HFFc6 (cell line): Measurements from ENCODE around the gene GALNTL6. TPM values are rescaled to one million over a fixed set of nuclear protein-coding genes. Genes with fewer than 3 reads are reported as not detected.

Experiments
- DNase-seq: peaks from one replicate; pipeline ENCODE4 v3.0.0-alpha.2; 2018
- H3K27ac Mint-ChIP-seq: 2 replicates; pipeline ENCODE4 v1.8.0; 2020; ENCODE audit warnings: mild to moderate bottlenecking, mixed read lengths
- H3K27me3 Mint-ChIP-seq: 2 replicates; pipeline ENCODE4 v1.8.0; 2021; ENCODE audit warnings: mild to moderate bottlenecking, moderate library complexity, mixed read lengths; ENCODE audit not compliant: insufficient read depth
- H3K36me3 Mint-ChIP-seq: 2 replicates; pipeline ENCODE4 v1.8.0; 2021; ENCODE audit warnings: low read depth, mixed read lengths
- H3K4me1 Mint-ChIP-seq: 2 replicates; pipeline ENCODE4 v1.8.0; 2020; ENCODE audit warnings: low read depth, mixed read lengths
- H3K4me3 Mint-ChIP-seq: 2 replicates; pipeline ENCODE4 v1.8.0; 2020; ENCODE audit warnings: mild to moderate bottlenecking, moderate library complexity, mixed read lengths
- H3K9me3 Mint-ChIP-seq: 2 replicates; pipeline ENCODE4 v1.8.0; 2020; ENCODE audit warnings: mild to moderate bottlenecking, mixed read lengths
- total RNA-seq, 6 experiments: library from RNA; stranded (reverse); fragmentation: NEBNext Ultra II Directional; extraction: Animal tissue kit (Norgen Biotek cat#: 25700); gene quantifications; 2 replicates in 1 of 6; 3 replicates in 5 of 6; pipeline ENCODE4 v1.2.3, GENCODE V29; 2021
- TF ChIP-seq, protein P1 (sequence below): fragments of 200-600 bp; sonication (generic); IDR thresholded peaks from 2 replicates; pipeline ENCODE4 v1.5.0; 2021; ENCODE audit warnings: antibody characterized with exemption, mild to moderate bottlenecking

Gene GALNTL6
- total RNA-seq, 6 experiments from 2014 or later: 0.07 TPM; not detected in 5

DNA sequence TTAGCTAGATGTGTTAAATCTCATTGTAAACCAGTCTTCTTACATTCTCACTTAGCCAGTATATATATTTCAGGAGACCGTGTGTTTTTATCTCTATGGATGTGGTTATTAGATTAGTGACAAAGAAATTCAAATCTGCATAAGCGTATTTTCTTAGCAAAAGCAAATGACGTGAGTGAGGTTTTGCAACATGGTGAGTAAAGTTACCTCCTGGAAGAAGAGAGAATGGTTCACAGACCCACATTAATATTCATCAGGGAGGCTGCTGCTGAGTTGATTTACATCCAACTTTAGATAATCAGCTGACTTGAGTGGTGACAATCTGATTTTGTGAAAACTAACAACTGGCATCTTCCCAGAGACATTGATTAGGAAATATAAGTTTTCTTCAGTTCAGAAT is 765.5 kb downstream of the GALNTL6 start:
- peaks cover 1% of the 10 kb centered on the region; the same call in 1 of the 2 replicates for H3K27me3 Mint-ChIP-seq
- no peak for DNase-seq
- TF ChIP-seq, protein P1, sequence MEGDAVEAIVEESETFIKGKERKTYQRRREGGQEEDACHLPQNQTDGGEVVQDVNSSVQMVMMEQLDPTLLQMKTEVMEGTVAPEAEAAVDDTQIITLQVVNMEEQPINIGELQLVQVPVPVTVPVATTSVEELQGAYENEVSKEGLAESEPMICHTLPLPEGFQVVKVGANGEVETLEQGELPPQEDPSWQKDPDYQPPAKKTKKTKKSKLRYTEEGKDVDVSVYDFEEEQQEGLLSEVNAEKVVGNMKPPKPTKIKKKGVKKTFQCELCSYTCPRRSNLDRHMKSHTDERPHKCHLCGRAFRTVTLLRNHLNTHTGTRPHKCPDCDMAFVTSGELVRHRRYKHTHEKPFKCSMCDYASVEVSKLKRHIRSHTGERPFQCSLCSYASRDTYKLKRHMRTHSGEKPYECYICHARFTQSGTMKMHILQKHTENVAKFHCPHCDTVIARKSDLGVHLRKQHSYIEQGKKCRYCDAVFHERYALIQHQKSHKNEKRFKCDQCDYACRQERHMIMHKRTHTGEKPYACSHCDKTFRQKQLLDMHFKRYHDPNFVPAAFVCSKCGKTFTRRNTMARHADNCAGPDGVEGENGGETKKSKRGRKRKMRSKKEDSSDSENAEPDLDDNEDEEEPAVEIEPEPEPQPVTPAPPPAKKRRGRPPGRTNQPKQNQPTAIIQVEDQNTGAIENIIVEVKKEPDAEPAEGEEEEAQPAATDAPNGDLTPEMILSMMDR: no peak
- no peak overlapping the region for H3K4me3 Mint-ChIP-seq
- peaks cover 45% of the 10 kb centered on the region for H3K9me3 Mint-ChIP-seq
- H3K27ac Mint-ChIP-seq: no peak overlapping the region
- no peaks in the 10 kb centered on the region; the same call in 1 of the 2 replicates for H3K36me3 Mint-ChIP-seq
- no peaks in the 10 kb centered on the region for H3K4me1 Mint-ChIP-seq

DNA sequence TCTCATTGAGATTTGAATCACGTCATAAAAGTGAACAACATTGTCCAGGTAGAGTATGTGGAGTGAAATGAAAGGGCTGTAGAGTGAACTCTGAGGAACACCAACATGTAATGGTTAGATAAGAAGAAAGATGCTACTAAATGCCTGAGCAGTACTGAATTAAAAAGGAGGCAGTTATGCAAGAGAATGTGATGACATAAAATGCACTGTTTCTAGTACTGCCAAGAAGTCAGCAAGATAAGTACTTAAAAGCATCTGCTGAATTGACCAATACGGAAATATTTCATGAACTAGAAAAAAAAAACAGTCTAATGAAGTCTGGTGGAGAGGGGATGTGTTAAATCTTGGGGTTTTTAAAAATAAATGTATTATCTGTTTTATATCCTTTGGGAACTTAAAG is 771.6 kb downstream of the GALNTL6 start:
- Mint-ChIP-seq H3K36me3 (no peaks in the 10 kb centered on the region; the same call in 1 of the 2 replicates), H3K27me3 (no peaks in the 10 kb centered on the region), H3K9me3 (peaks cover 56% of the 10 kb centered on the region), H3K4me3 (no peak overlapping the region), H3K27ac (no peak overlapping the region), H3K4me1 (no peaks in the 10 kb centered on the region)
- no peak for DNase-seq
- TF ChIP-seq, protein P1: no peak

DNA sequence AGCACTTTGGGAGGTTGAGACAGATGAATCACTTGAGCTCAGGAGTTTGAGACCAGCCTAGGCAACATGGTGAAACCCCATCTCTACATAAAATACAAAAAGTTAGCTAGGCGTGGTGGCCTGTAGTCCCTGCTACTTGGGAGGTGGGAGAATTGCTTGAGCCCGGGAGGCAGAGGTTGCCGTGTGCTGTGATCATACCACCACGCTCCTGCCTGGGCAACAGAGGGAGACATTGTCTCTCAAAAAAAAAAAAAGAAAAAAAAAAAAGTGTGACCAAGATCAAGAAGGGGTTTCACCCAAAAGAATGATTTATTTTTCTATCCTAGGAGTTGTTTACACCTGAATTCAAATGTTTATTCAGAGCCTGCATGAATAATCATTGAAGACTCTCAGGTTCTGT is 783.0 kb downstream of the GALNTL6 start:
- Mint-ChIP-seq H3K27ac (no peak overlapping the region), H3K4me3 (no peak overlapping the region), H3K4me1 (no peaks in the 10 kb centered on the region), H3K9me3 (peaks cover 31% of the 10 kb centered on the region), H3K36me3 (no peaks in the 10 kb centered on the region), H3K27me3 (no peaks in the 10 kb centered on the region; the same call in 1 of the 2 replicates)
- TF ChIP-seq, protein P1: no peak
- no peak for DNase-seq

DNA sequence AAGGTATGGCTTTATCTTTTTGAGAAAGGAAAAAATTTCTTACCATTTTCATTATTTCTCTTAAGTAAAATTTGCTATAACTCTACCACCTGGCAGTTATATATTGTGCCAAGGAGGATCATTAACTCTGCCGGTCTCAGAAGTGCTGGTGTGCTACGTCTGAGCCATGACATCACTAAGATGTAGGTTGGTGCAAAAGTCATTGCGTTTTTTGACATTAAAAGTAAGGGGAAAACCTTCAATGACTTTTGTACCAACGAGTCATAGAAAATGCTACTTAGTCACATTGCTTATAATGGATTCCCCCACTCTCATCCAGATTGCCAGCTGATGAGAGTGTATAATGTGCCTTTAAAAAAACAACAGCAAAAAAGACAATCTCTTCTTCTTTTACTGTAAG is 786.4 kb downstream of the GALNTL6 start:
- no peak for DNase-seq
- H3K9me3 Mint-ChIP-seq: peaks cover 19% of the 10 kb centered on the region
- no peak overlapping the region for H3K4me3 Mint-ChIP-seq
- no peaks in the 10 kb centered on the region for H3K36me3 Mint-ChIP-seq
- H3K27me3 Mint-ChIP-seq: no peaks in the 10 kb centered on the region; the same call in 1 of the 2 replicates
- TF ChIP-seq, protein P1: no peak
- no peak overlapping the region for H3K27ac Mint-ChIP-seq
- H3K4me1 Mint-ChIP-seq: no peaks in the 10 kb centered on the region

DNA sequence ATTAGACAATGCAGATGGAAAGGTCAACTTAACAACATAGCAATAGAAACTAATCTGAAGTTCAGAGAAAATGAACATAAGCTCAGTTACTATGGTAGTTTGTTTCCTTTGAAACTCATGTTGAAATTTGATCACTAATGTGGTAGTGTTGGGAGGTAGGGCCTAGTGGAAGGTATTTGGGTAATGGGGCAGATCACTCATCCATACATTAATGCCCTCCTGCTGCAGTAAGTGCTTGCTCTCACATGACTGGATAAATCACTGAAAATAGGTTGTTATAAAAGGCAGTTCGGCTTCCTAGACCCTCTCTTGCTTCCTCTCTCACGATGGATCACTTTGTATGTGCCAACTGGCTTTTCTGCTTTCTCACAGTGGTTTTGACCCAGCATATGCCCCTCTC is 788.0 kb downstream of the GALNTL6 start:
- H3K4me1 Mint-ChIP-seq: no peaks in the 10 kb centered on the region
- peaks cover 19% of the 10 kb centered on the region for H3K9me3 Mint-ChIP-seq
- H3K27ac Mint-ChIP-seq: no peak overlapping the region
- no peaks in the 10 kb centered on the region; the same call in none of the 2 replicates for H3K27me3 Mint-ChIP-seq
- H3K36me3 Mint-ChIP-seq: no peaks in the 10 kb centered on the region
- TF ChIP-seq, protein P1: no peak
- no peak for DNase-seq
- H3K4me3 Mint-ChIP-seq: no peak overlapping the region

GRCh38 chr4:172619218-172619617 is 806.0 kb downstream of the GALNTL6 start:
- Mint-ChIP-seq H3K27ac (no peak overlapping the region), H3K9me3 (peaks cover 20% of the 10 kb centered on the region), H3K4me3 (no peak overlapping the region), H3K36me3 (no peaks in the 10 kb centered on the region), H3K4me1 (no peaks in the 10 kb centered on the region), H3K27me3 (no peaks in the 10 kb centered on the region)
- TF ChIP-seq, protein P1: no peak
- no peak for DNase-seq
